SH-SY5Y (cell line): Measurements from ENCODE around the gene MAGI2.

Source experiments
- GATA2 ChIP-seq: IDR thresholded peaks from 2 replicates; pipeline ENCODE4 v1.6.1; 2011; ENCODE audit warnings: mild to moderate bottlenecking, low read depth, low read length
- GATA3 ChIP-seq: IDR thresholded peaks from 2 replicates; pipeline ENCODE4 v1.6.1; 2011; ENCODE audit warnings: low read depth, mild to moderate bottlenecking, low read length, moderate library complexity

MAGI2 gene

GRCh38 chr7:78734626-78735025, 718.8 kb downstream of the MAGI2 start:
- TF ChIP-seq GATA3, result no peak
- TF ChIP-seq GATA2, result no peak

- no peak for TF ChIP-seq GATA3
- TF ChIP-seq GATA2, result no peak
Observed at GRCh38 chr7:78720066-78720465, 733.4 kb downstream of the MAGI2 start.

GRCh38 chr7:78718212-78718611, 735.3 kb downstream of the MAGI2 start:
- TF ChIP-seq GATA3, result no peak
- no peak for TF ChIP-seq GATA2

GRCh38 chr7:78716876-78717275, 736.6 kb downstream of the MAGI2 start:
- no peak for TF ChIP-seq GATA3
- no peak for TF ChIP-seq GATA2

GRCh38 chr7:78714356-78714755, 739.1 kb downstream of the MAGI2 start:
- TF ChIP-seq GATA2 (peak; percentile 73), GATA3 (peak; percentile 86)

- no peak for TF ChIP-seq GATA3
- peak; percentile 24; the same call in 1 of the 2 replicates for TF ChIP-seq GATA2
Observed at GRCh38 chr7:78712111-78712510, 741.4 kb downstream of the MAGI2 start.

GRCh38 chr7:78709658-78710057, 743.8 kb downstream of the MAGI2 start:
- TF ChIP-seq GATA2 (no peak), GATA3 (no peak)

GRCh38 chr7:78704504-78704903, 749.0 kb downstream of the MAGI2 start:
- TF ChIP-seq GATA2 (no peak), GATA3 (no peak)

GRCh38 chr7:78703391-78703790, 750.1 kb downstream of the MAGI2 start:
- no peak for TF ChIP-seq GATA2

GRCh38 chr7:78702770-78703169, 750.7 kb downstream of the MAGI2 start:
- no peak for TF ChIP-seq GATA3

- TF ChIP-seq GATA2 (no peak), GATA3 (no peak)
Observed at GRCh38 chr7:78695826-78696225, 757.6 kb downstream of the MAGI2 start.

- TF ChIP-seq GATA2 (no peak), GATA3 (no peak)
Observed at GRCh38 chr7:78691584-78691983, 761.9 kb downstream of the MAGI2 start.

- TF ChIP-seq GATA2 (no peak), GATA3 (no peak)
Observed at GRCh38 chr7:78690174-78690573, 763.3 kb downstream of the MAGI2 start.

- TF ChIP-seq GATA2, result no peak
- no peak for TF ChIP-seq GATA3
Observed at GRCh38 chr7:78688376-78688775, 765.1 kb downstream of the MAGI2 start.

- TF ChIP-seq GATA2 (no peak), GATA3 (no peak)
Observed at GRCh38 chr7:78686189-78686588, 767.3 kb downstream of the MAGI2 start.

- TF ChIP-seq GATA3, result no peak
- TF ChIP-seq GATA2, result no peak
Observed at GRCh38 chr7:78684201-78684600, 769.3 kb downstream of the MAGI2 start.
